HepG2 (cell line): Measurements from ENCODE around the gene GTF2H4. TPM values are rescaled to one million over a fixed set of nuclear protein-coding genes. Genes with fewer than 3 reads are reported as not detected.

Experiments used
- ATAC-seq: fragments of 200-7000 bp; cut with Tn5 transposase; 3 replicates; pipeline ENCODE4 v1.9.1; 2020; ENCODE audit warnings: mild to moderate bottlenecking, moderate library complexity
- BruUV-seq: library from RNA; stranded (reverse); fragments of 400-500 nt; replicated peaks from 2 replicates; lab custom pipeline; 2021; lab: Mats Ljungman, UMichigan
- CTCF ChIA-PET: fragments of 300-600 bp; formaldehyde crosslinking; extraction: SDS; loops from one replicate; lab custom pipeline; 2021; ENCODE audit warnings: low total read pairs, inconsistent platforms, low intra/inter-chr PET ratio; lab: Yijun Ruan, JAX
- POLR2A ChIA-PET: fragments of 350-600 bp; sonication (Branson Sonifier 250); formaldehyde crosslinking; loops from one replicate; lab custom pipeline; 2020; ENCODE audit warnings: antibody characterized with exemption, inconsistent platforms; lab: Yijun Ruan, JAX
- DNase-seq: peaks from one replicate; pipeline ENCODE4 v3.0.0-alpha.2; 2015; ENCODE audit warnings: low spot score
- FAIRE-seq: peaks from 3 replicates; lab custom pipeline; 2011; peaks lifted over from hg19 to GRCh38; lab: Jason Lieb, UNC
- H2AFZ ChIP-seq: one replicate; pipeline ENCODE4 v1.6.1; 2011; ENCODE audit warnings: low read length, inconsistent platforms
- H3K27ac ChIP-seq: fragments of 300-600 bp; 3 replicates; pipeline ENCODE4 v1.8.0; 2011; ENCODE audit warnings: mixed run types, mild to moderate bottlenecking, mixed read lengths, low read length, inconsistent platforms; ENCODE audit not compliant: insufficient read depth; ENCODE audit errors: extremely low read length
- H3K27me3 ChIP-seq, 2 experiments: fragments of 200-600 bp in 1 of 2; 2 replicates in 1 of 2; 3 replicates in 1 of 2; pipeline versions ENCODE4 v1.6.0 to v1.8.0; 2011; ENCODE audit warnings: low read length in 2 of 2, mild to moderate bottlenecking in 2 of 2, moderate library complexity in 2 of 2, inconsistent platforms in 1 of 2; ENCODE audit not compliant: insufficient read depth in 2 of 2, control insufficient read depth in 1 of 2
- H3K36me3 ChIP-seq, 2 experiments: fragments of 200-600 bp in 1 of 2; replicated peaks in 1 of 2; 2 replicates in 1 of 2; 3 replicates in 1 of 2; pipeline versions ENCODE4 v1.5.1 to v1.8.0; 2011; ENCODE audit warnings: low read length in 2 of 2, inconsistent platforms in 1 of 2; ENCODE audit not compliant: insufficient read depth in 2 of 2, control insufficient read depth in 1 of 2
- H3K4me1 ChIP-seq: 2 replicates; pipeline ENCODE4 v1.5.1; 2012; ENCODE audit warnings: low read length, inconsistent platforms; ENCODE audit not compliant: insufficient read depth
- H3K4me2 ChIP-seq: 2 replicates; pipeline ENCODE4 v1.6.0; 2011; ENCODE audit warnings: low read depth, low read length, inconsistent platforms
- H3K4me3 ChIP-seq, 3 experiments: fragments of 200-600 bp in 1 of 3; sonication (generic), shearing (Covaris generic) in 1 of 3; replicated peaks in 1 of 3; 2 replicates each; pipeline ENCODE4 v1.5.1; 2011 to 2016; ENCODE audit warnings: low read length in 3 of 3, inconsistent platforms in 2 of 3, low read depth in 2 of 3, mild to moderate bottlenecking in 2 of 3, control low read depth in 1 of 3, mixed read lengths in 1 of 3; ENCODE audit not compliant: insufficient read depth in 1 of 3
- H3K79me2 ChIP-seq: one replicate; pipeline ENCODE4 v1.6.1; 2011; ENCODE audit warnings: low read length, inconsistent platforms; ENCODE audit not compliant: insufficient read depth
- H3K9ac ChIP-seq: 2 replicates; pipeline ENCODE4 v1.6.0; 2011; ENCODE audit warnings: mild to moderate bottlenecking, low read depth, low read length, inconsistent platforms; ENCODE audit not compliant: insufficient read depth
- H3K9me3 ChIP-seq: 2 replicates; pipeline ENCODE4 v1.5.1; 2012; ENCODE audit warnings: mild to moderate bottlenecking, low read length
- H4K20me1 ChIP-seq: 2 replicates; pipeline ENCODE4 v1.6.0; 2011; ENCODE audit warnings: inconsistent platforms, mild to moderate bottlenecking, low read length, moderate library complexity; ENCODE audit not compliant: insufficient read depth
- CEBPB ChIP-seq: IDR thresholded peaks from 2 replicates; pipeline ENCODE4 v1.6.1; 2011; ENCODE audit warnings: low read depth, low read length, improper control_type of control experiment, borderline replicate concordance
- HNRNPK ChIP-seq: fragments of 200-400 bp; formaldehyde crosslinking; IDR thresholded peaks from 2 replicates; pipeline ENCODE4 v1.6.1; 2018; ENCODE audit warnings: low read length, low read depth, moderate library complexity, mild to moderate bottlenecking; ENCODE audit not compliant: poor library complexity, severe bottlenecking
- MAFK ChIP-seq, 2 experiments: IDR thresholded peaks in 1 of 2; conservative IDR thresholded peaks in 1 of 2; 2 replicates each; pipeline ENCODE4 v1.6.1; 2011; ENCODE audit warnings: improper control_type of control experiment in 2 of 2, low read length in 2 of 2
- MEIS2 ChIP-seq: sonication (generic); formaldehyde crosslinking; IDR thresholded peaks from 2 replicates; pipeline ENCODE4 v1.9.0; 2021; ENCODE audit warnings: mild to moderate bottlenecking, missing genetic modification reagents
- MZF1 ChIP-seq: sonication (generic); formaldehyde crosslinking; IDR thresholded peaks from 2 replicates; pipeline ENCODE4 v1.8.1; 2023; ENCODE audit warnings: mild to moderate bottlenecking, missing genetic modification reagents, borderline replicate concordance
- TBP ChIP-seq: sonication (generic); formaldehyde crosslinking; IDR thresholded peaks from 2 replicates; pipeline ENCODE4 v1.5.0; 2020; ENCODE audit warnings: missing genetic modification reagents
- TEAD3 ChIP-seq: optimal IDR thresholded peaks from 2 replicates; pipeline ENCODE3; 2016; ENCODE audit warnings: borderline replicate concordance
- WGBS: methylation state at CpG from one replicate; pipeline ENCODE4 v1.1.6; 2017; ENCODE audit warnings: low lambda C conversion rate; 5-methylcytosine and 5-hydroxymethylcytosine counted together
- in situ Hi-C: cut with HindIII; loops from 2 replicates; pipeline ENCODE4 v1.10.0; 2017; ENCODE audit warnings: low pct_unique_long_range_greater_than_20kb; ENCODE audit not compliant: extremely low pct_ligation_motif_present
- intact Hi-C: fragments of 100-400 bp; cut with micrococcal nuclease; formaldehyde crosslinking; loops from one replicate; pipeline ENCODE4 v1.10.0; 2022; ENCODE audit not compliant: unreplicated experiment
- polyA plus RNA-seq, 8 experiments: library from polyadenylated mRNA; depleted of rRNA in 3 of 8; stranded (reverse) in 7 of 8; unstranded in 1 of 8; fragments of >200 nt; fragmentation: Illumina TruSeq in 4 of 8; extraction: Trizol in 4 of 8; gene quantifications; 2 replicates each; pipeline versions ENCODE4 v1.2.1 to v1.2.3, GENCODE V29; 2011 to 2016; ENCODE audit warnings: low read depth in 4 of 8, missing spikeins in 1 of 8, mixed read lengths in 1 of 8; ENCODE audit not compliant: insufficient read depth in 1 of 8
- total RNA-seq, 5 experiments: library from RNA; depleted of rRNA; stranded (reverse); fragments of >200 nt; fragmentation: Illumina TruSeq; extraction: Trizol; gene quantifications; 2 replicates each; pipeline ENCODE4 v1.2.3, GENCODE V29; 2016; ENCODE audit warnings: low read depth in 1 of 5
- TF ChIP-seq, protein P1 (sequence below): sonication (generic); formaldehyde crosslinking; IDR thresholded peaks from 2 replicates; pipeline ENCODE4 v1.5.1; 2020; ENCODE audit warnings: mild to moderate bottlenecking, missing genetic modification reagents, moderate library complexity

The GTF2H4 gene
- total and polyA plus RNA-seq, 2 of the 13 experiments (the other 11 are each of a cell fraction or from before 2014, with no cell fraction given), result 15.9 to 49.3 TPM

DNA sequence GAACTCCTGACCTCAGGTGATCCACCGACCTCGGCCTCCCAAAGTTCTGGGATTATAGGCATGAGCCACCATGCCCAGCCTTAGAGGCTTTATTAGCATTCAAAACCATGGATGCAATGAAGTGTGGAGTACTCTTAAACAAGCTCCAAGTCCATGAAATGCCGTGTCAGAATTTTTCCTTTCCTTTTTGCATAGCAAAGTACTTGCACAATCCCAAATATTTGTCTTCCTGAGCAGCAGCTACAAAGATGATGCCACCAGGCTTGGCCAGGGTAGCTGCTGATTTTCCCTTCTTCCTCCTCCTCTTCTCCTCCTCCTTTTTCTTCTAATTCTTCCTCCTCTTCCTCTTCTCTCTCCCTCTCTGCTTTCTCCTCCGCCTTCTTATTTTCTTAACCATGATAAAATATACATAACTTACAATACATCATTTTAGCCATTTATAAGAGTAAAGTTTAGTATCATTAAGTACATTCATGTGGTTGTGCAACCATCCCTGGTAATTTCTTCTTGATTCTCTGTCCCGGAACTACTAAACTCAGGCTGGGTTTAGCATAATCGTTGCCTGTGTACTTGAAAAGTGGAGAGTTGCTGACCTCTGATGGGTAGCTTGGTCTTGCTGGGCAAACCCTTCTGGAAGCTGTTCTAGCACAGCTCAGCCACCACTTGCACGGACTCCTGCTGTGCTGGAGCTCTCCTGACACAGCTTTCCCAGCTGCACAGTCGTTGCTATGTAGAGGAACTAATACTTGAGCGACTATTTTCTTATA is 53.1 kb downstream of the GTF2H4 start:
- POLR2A ChIA-PET, result interaction anchor here (0.6 kb wide), 1 partner anchor 19 kb away, joined by 6 read pairs; no protein-coding TSS in a partner anchor
- H3K27me3 ChIP-seq, result peaks cover 0 to 18% of the 10 kb centered on the region in 2 experiments; a peak in 3 of 5 replicates
- H3K9ac ChIP-seq, result no peak overlapping the region
- ATAC-seq, result peak; percentile 63
- no peak overlapping the region for H3K4me2 ChIP-seq
- peak; percentile 73 for FAIRE-seq
- in situ Hi-C loops, result no loop called here
- no peak overlapping the region for H3K27ac ChIP-seq
- no TSS peak for BruUV-seq
- H4K20me1 ChIP-seq, result no peaks in the 10 kb centered on the region
- intact Hi-C loops, result no loop called here
- H3K4me1 ChIP-seq, result peaks cover 14% of the 10 kb centered on the region
- H3K9me3 ChIP-seq, result no peaks in the 10 kb centered on the region
- no peaks in the 10 kb centered on the region for H3K79me2 ChIP-seq
- 20% methylated on average over 9 of the region's 9 CpGs for WGBS
- peak; percentile 50 for DNase-seq
- H3K4me3 ChIP-seq, result no peak overlapping the region
- TF ChIP-seq MAFK (conservative IDR thresholded peaks at IDR 0.05 in 1 of 2, IDR thresholded peaks at IDR 0.05 in 1 of 2; ENCODE audit: low read length in 2 of 2) (peak in 1 of 2 experiments; percentile 28; a peak in 2 of 4 replicates), CEBPB (peak; percentile 89), TEAD3 (peak; percentile 34), MEIS2 (CRISPR knock-in tag) (no peak)
- CTCF ChIA-PET, result no interaction called here
- H3K36me3 ChIP-seq, result no peaks in the 10 kb centered on the region
- H2AFZ ChIP-seq, result no peak overlapping the region

DNA sequence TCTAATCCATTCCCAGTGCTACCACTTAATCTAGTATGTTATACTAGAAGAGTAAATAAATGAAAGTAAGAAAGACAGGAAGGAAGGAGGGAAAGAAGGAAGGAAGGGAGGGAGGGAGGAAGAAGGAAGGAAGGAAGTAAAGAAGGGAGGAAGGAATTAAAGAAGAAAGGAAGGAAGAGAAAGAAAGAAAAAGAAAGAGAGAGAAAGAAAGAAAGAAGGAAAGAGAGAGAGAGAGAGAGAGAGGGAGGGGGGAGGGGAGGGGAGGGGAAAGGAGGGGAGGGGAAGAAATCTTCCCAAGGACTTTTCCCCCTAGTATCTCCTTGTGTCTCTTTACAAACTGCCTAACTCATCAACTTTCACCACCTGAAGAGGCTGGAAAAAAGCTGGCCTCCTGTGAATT is 54.7 kb downstream of the GTF2H4 start:
- no peaks in the 10 kb centered on the region for H3K9me3 ChIP-seq
- H3K4me2 ChIP-seq, result no peak overlapping the region
- no peak overlapping the region for H3K4me3 ChIP-seq
- CTCF ChIA-PET, result no interaction called here
- no peaks in the 10 kb centered on the region for H4K20me1 ChIP-seq
- no peak overlapping the region for H3K27ac ChIP-seq
- H3K27me3 ChIP-seq, result 0 out of 5 replicates have a peak, but pooled peaks cover 0 to 2% of the 10 kb centered on the region in 2 experiments
- TF ChIP-seq, protein P1, sequence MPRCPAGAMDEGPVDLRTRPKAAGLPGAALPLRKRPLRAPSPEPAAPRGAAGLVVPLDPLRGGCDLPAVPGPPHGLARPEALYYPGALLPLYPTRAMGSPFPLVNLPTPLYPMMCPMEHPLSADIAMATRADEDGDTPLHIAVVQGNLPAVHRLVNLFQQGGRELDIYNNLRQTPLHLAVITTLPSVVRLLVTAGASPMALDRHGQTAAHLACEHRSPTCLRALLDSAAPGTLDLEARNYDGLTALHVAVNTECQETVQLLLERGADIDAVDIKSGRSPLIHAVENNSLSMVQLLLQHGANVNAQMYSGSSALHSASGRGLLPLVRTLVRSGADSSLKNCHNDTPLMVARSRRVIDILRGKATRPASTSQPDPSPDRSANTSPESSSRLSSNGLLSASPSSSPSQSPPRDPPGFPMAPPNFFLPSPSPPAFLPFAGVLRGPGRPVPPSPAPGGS (CRISPR knock-in tag), result no peak
- no peak for TF ChIP-seq TBP (CRISPR knock-in tag)
- peak; percentile 44 for TF ChIP-seq HNRNPK
- no peak for TF ChIP-seq MZF1
- no peaks in the 10 kb centered on the region for H3K36me3 ChIP-seq
- in situ Hi-C loops (no loop called here), intact Hi-C loops (no loop called here)
- H3K79me2 ChIP-seq, result no peaks in the 10 kb centered on the region
- peaks cover 14% of the 10 kb centered on the region for H3K4me1 ChIP-seq
- FAIRE-seq, result no peak
- no TSS peak for BruUV-seq
- DNase-seq, result no peak
- H2AFZ ChIP-seq, result no peak overlapping the region
- no peak for ATAC-seq
- POLR2A ChIA-PET, result no interaction called here
- no peak overlapping the region for H3K9ac ChIP-seq
